Measurements from ENCODE around the gene AP1S3. TPM values are rescaled to one million over a fixed set of nuclear protein-coding genes. Genes with fewer than 3 reads are reported as not detected.

Gene AP1S3
- total RNA-seq, 1 experiment from 2014 or later = 185 TPM

- no TSS peak for BruUV-seq (replicated peaks)
- DNase-seq (ENCODE audit: low read depth, low spot score) (no peak), ATAC-seq (no peak)
- TF ChIP-seq RAD21 (IDR thresholded peaks at IDR 0.05; ENCODE audit: low read depth) (no peak), YY1 (IDR thresholded peaks at IDR 0.05; ENCODE audit: extremely low read depth, insufficient replicate concordance, low read depth, low read length) (no peak), EZH2 (IDR thresholded peaks at IDR 0.05) (no peak), SP1 (IDR thresholded peaks at IDR 0.05; ENCODE audit: low read depth) (no peak), FOSL1 (IDR thresholded peaks at IDR 0.05; ENCODE audit: low read depth) (no peak)
- ChIA-PET CTCF (interaction anchor here (1.7 kb wide), 1 partner anchor 17 kb away, joined by 10 read pairs; no protein-coding TSS in a partner anchor), POLR2A (no interaction called here), RAD21 (ENCODE audit: low non-redundant PET in 1 of 2, low total read pairs in 2 of 2, uncharacterized antibody in 2 of 2, unreplicated experiment in 2 of 2) (no interaction called here)
- Histone ChIP-seq H3K36me3 (ENCODE audit: control insufficient read depth in 1 of 2, insufficient read depth in 2 of 2, low read length in 2 of 2) (peaks cover 8% of the 10 kb centered on the region in 2 experiments; a peak in 3 of 4 replicates), H3K79me2 (ENCODE audit: insufficient read depth, low read length) (peaks cover 96% of the 10 kb centered on the region), H3K9me2 (ENCODE audit: insufficient read depth) (no peaks in the 10 kb centered on the region), H3K4me3 (replicated peaks in 1 of 2; ENCODE audit: low read depth in 1 of 2, low read length in 2 of 2) (no peak overlapping the region), H3K9ac (ENCODE audit: low read length) (no peak overlapping the region), H3K27ac (ENCODE audit: low read depth, low read length) (no peak overlapping the region), H3K4me2 (ENCODE audit: low read length) (no peak overlapping the region), H3K27me3 (ENCODE audit: insufficient read depth, low read length) (no peaks in the 10 kb centered on the region), H4K20me1 (ENCODE audit: insufficient read depth) (peaks cover 4% of the 10 kb centered on the region; the same call in 1 of the 2 replicates), H3K4me1 (ENCODE audit: control insufficient read depth in 1 of 2, insufficient read depth in 2 of 2, low read length in 2 of 2) (peaks cover 41 to 72% of the 10 kb centered on the region in 2 experiments), H3K9me3 (ENCODE audit: control insufficient read depth in 1 of 2, insufficient read depth in 1 of 2, low read depth in 1 of 2, low read length in 2 of 2) (no peaks in the 10 kb centered on the region), H2AFZ (ENCODE audit: low read depth, low read length, poor library complexity, severe bottlenecking) (no peak overlapping the region)
- intact Hi-C loops (cut with micrococcal nuclease) = no loop called here
These were observed 55.8 kb downstream of the AP1S3 start for GRCh38 chr2:223781560-223781959.

GRCh38 chr2:223779877-223780276, 57.5 kb downstream of the AP1S3 start:
- H3K27me3 ChIP-seq (ENCODE audit: insufficient read depth, low read length) = no peaks in the 10 kb centered on the region
- intact Hi-C loops (cut with micrococcal nuclease) = no loop called here

More at GRCh38 chr2:223779877-223780276, 57.5 kb downstream of the AP1S3 start:
- Histone ChIP-seq H3K9ac (ENCODE audit: low read length) (no peak overlapping the region), H3K9me2 (ENCODE audit: insufficient read depth) (no peaks in the 10 kb centered on the region), H3K27ac (ENCODE audit: low read depth, low read length) (peak overlapping the region; percentile 33), H3K4me3 (replicated peaks in 1 of 2; ENCODE audit: low read depth in 1 of 2, low read length in 2 of 2) (no peak overlapping the region), H4K20me1 (ENCODE audit: insufficient read depth) (peaks cover 4% of the 10 kb centered on the region; the same call in 1 of the 2 replicates), H2AFZ (ENCODE audit: low read depth, low read length, poor library complexity, severe bottlenecking) (no peak overlapping the region), H3K36me3 (ENCODE audit: control insufficient read depth in 1 of 2, insufficient read depth in 2 of 2, low read length in 2 of 2) (peaks cover 19 to 24% of the 10 kb centered on the region in 2 experiments; a peak in 3 of 4 replicates), H3K4me1 (ENCODE audit: control insufficient read depth in 1 of 2, insufficient read depth in 2 of 2, low read length in 2 of 2) (peaks cover 36 to 57% of the 10 kb centered on the region in 2 experiments), H3K4me2 (ENCODE audit: low read length) (0 out of 2 replicates have a peak overlapping the region, but pooled peaks have one; percentile 45), H3K9me3 (ENCODE audit: control insufficient read depth in 1 of 2, insufficient read depth in 1 of 2, low read depth in 1 of 2, low read length in 2 of 2) (no peaks in the 10 kb centered on the region), H3K79me2 (ENCODE audit: insufficient read depth, low read length) (peaks cover 89% of the 10 kb centered on the region)
- BruUV-seq (replicated peaks) = no TSS peak
- ATAC-seq (peak; percentile 76), DNase-seq (ENCODE audit: low read depth, low spot score) (peak; percentile 60)
- ChIA-PET RAD21 (ENCODE audit: low non-redundant PET in 1 of 2, low total read pairs in 2 of 2, uncharacterized antibody in 2 of 2, unreplicated experiment in 2 of 2) (interaction anchor here (0.6 to 0.7 kb wide), 2 partner anchors 18 to 57 kb away, joined by 3 read pairs; no protein-coding TSS in a partner anchor), CTCF (interaction anchor here (0.8 to 1.7 kb wide), 2 partner anchors 15 to 18 kb away, joined by 4 to 10 read pairs; no protein-coding TSS in a partner anchor), POLR2A (no interaction called here)
- peak; percentile 56 for TF ChIP-seq RAD21 (IDR thresholded peaks at IDR 0.05; ENCODE audit: low read depth)
- TF ChIP-seq YY1 (IDR thresholded peaks at IDR 0.05; ENCODE audit: extremely low read depth, insufficient replicate concordance, low read depth, low read length) = no peak
- TF ChIP-seq CTCF (IDR thresholded peaks at IDR 0.05 in 2 of 3, conservative IDR thresholded peaks at IDR 0.05 in 1 of 3; ENCODE audit: borderline replicate concordance in 1 of 3, insufficient read depth in 1 of 3, low read depth in 2 of 3, low read length in 2 of 3) = peak; percentile 26 to 56 (median 36); a peak in 5 of 6 replicates
